ENCODE data around the gene RTP1.
"Not testable (repeated sequence)": the region's sequence is repeated elsewhere in the genome, so short reads cannot be mapped to it uniquely, and the experiment has no call there.

The RTP1 gene

GRCh38 chr3:187199463-187200050, 2.3 kb downstream of the RTP1 start:
- DNase-seq = not testable (repeated sequence)

- no peak for DNase-seq
Observed at GRCh38 chr3:187205683-187206082, 8.4 kb downstream of the RTP1 start.

- DNase-seq = no peak
Observed at GRCh38 chr3:187207062-187207461, 9.8 kb downstream of the RTP1 start.

GRCh38 chr3:187207624-187208023, 10.3 kb downstream of the RTP1 start:
- DNase-seq = no peak

GRCh38 chr3:187208159-187208558, 10.9 kb downstream of the RTP1 start:
- DNase-seq = no peak

- DNase-seq = no peak
Observed at GRCh38 chr3:187209491-187209890, 12.2 kb downstream of the RTP1 start.

GRCh38 chr3:187210091-187210490, 12.8 kb downstream of the RTP1 start:
- DNase-seq = no peak

- no peak for DNase-seq
Observed at GRCh38 chr3:187210545-187211327, 13.4 kb downstream of the RTP1 start.

- DNase-seq = no peak
Observed at GRCh38 chr3:187211532-187212195, 14.4 kb downstream of the RTP1 start.

- DNase-seq = no peak
Observed at GRCh38 chr3:187212196-187212545, 14.9 kb downstream of the RTP1 start.

- DNase-seq = no peak
Observed at GRCh38 chr3:187212705-187213104, 15.4 kb downstream of the RTP1 start.

GRCh38 chr3:187213616-187214015, 16.3 kb downstream of the RTP1 start:
- DNase-seq = no peak

- DNase-seq = no peak
Observed at GRCh38 chr3:187215460-187215859, 18.2 kb downstream of the RTP1 start.

GRCh38 chr3:187222801-187223200, 25.5 kb downstream of the RTP1 start:
- DNase-seq = no peak

GRCh38 chr3:187223799-187224198, 26.5 kb downstream of the RTP1 start:
- DNase-seq = no peak

- DNase-seq = no peak
Observed at GRCh38 chr3:187227658-187228258, 30.5 kb downstream of the RTP1 start.

GRCh38 chr3:187228740-187229139, 31.5 kb downstream of the RTP1 start:
- no peak for DNase-seq

- DNase-seq = no peak
Observed at GRCh38 chr3:187230011-187230410, 32.7 kb downstream of the RTP1 start.

GRCh38 chr3:187236962-187237361, 39.7 kb downstream of the RTP1 start:
- no peak for DNase-seq

- no peak for DNase-seq
Observed at GRCh38 chr3:187237741-187238140, 40.5 kb downstream of the RTP1 start.

GRCh38 chr3:187238239-187238638, 41.0 kb downstream of the RTP1 start:
- DNase-seq = no peak

- not testable (repeated sequence) for DNase-seq
Observed at GRCh38 chr3:187238835-187239234, 41.5 kb downstream of the RTP1 start.

- no peak for DNase-seq
Observed at GRCh38 chr3:187242435-187242834, 45.1 kb downstream of the RTP1 start.

GRCh38 chr3:187242900-187243299, 45.6 kb downstream of the RTP1 start:
- no peak for DNase-seq
